Sigmoid colon (tissue), 7 donors: Measurements from ENCODE around the gene TPST2. TPM values are rescaled to one million over a fixed set of nuclear protein-coding genes. Genes with fewer than 3 reads are reported as not detected.

Source experiments
- DNase-seq: peaks from one replicate; pipeline ENCODE4 v3.0.0-alpha.2; 2019
- H3K27ac ChIP-seq, 4 donors: fragments of 200-600 bp; sonication (generic); one replicate each; pipeline ENCODE4 v1.5.1; 2016 to 2019; ENCODE audit warnings: mild to moderate bottlenecking in 1 of 4
- H3K27me3 ChIP-seq, 3 donors: fragments of 200-600 bp; sonication (generic); one replicate each; pipeline ENCODE4 v1.5.1; 2019; ENCODE audit warnings: mild to moderate bottlenecking in 1 of 3
- H3K36me3 ChIP-seq, 4 donors: fragments of 200-600 bp; sonication (generic); one replicate each; pipeline ENCODE4 v1.5.1; 2016 to 2019
- H3K4me1 ChIP-seq, 4 donors: fragments of 200-600 bp; sonication (generic); one replicate each; pipeline ENCODE4 v1.5.1; 2017 to 2019
- H3K4me3 ChIP-seq, 4 donors: fragments of 200-600 bp; sonication (generic); one replicate each; pipeline ENCODE4 v1.5.1; 2017 to 2019; ENCODE audit warnings: mild to moderate bottlenecking in 2 of 4, moderate library complexity in 1 of 4
- H3K9me3 ChIP-seq, 4 donors: fragments of 200-600 bp in 3 of 4; sonication (generic) in 3 of 4; one replicate each; pipeline versions ENCODE4 v1.5.1 to v1.6.1; 2013 to 2019
- EP300 ChIP-seq, 4 donors: sonication (generic); formaldehyde crosslinking; IDR thresholded peaks; one replicate each; pipeline ENCODE4 v1.6.1; 2017; ENCODE audit warnings: antibody characterized with exemption in 4 of 4
- POLR2A ChIP-seq, 2 donors: fragments of 450-650 bp; IDR thresholded peaks; one replicate each; pipeline ENCODE4 v1.6.1; 2016; ENCODE audit warnings: antibody characterized with exemption in 2 of 2, mild to moderate bottlenecking in 2 of 2, moderate library complexity in 2 of 2
- POLR2AphosphoS5 ChIP-seq, 4 donors: sonication (generic); formaldehyde crosslinking; IDR thresholded peaks; one replicate each; pipeline ENCODE4 v1.6.1; 2017; ENCODE audit warnings: antibody characterized with exemption in 4 of 4
- WGBS, 2 donors: extraction: QIAGEN DNeasy Blood & Tissue Kit; methylation state at CpG; one replicate each; pipeline ENCODE4 v1.1.7; 2013; 5-methylcytosine and 5-hydroxymethylcytosine counted together
- intact Hi-C: fragments of 100-400 bp; cut with DNase I; formaldehyde crosslinking; loops from one replicate; pipeline ENCODE4 v1.15.1; 2023
- polyA plus RNA-seq, 3 donors: library from polyadenylated mRNA; stranded (reverse); fragments of 200-250 nt; gene quantifications; one replicate each; pipeline ENCODE4 v1.2.3, GENCODE V29; 2013
- total RNA-seq, 4 donors: library from RNA; depleted of rRNA; stranded (reverse); fragments of >200 nt; gene quantifications; one replicate each; pipeline ENCODE4 v1.1.0, GENCODE V29; 2016
- TF ChIP-seq, protein P1 (sequence below), 4 experiments: fragments of 450-650 bp in 3 of 4; fragments of 200-600 bp in 1 of 4; IDR thresholded peaks; one replicate each; pipeline ENCODE4 v1.5.1; 2016 to 2019; ENCODE audit warnings: antibody characterized with exemption in 4 of 4, mild to moderate bottlenecking in 3 of 4, moderate library complexity in 2 of 4
- donor health status: healthy with polysubstance abuse.
- donor health status: Bipolar disorder and iron deficiency.
- donor health status: healthy.

TPST2 gene
- total and polyA plus RNA-seq, 7 donors: 5.1 to 24.3 (median 15.9) TPM

DNA sequence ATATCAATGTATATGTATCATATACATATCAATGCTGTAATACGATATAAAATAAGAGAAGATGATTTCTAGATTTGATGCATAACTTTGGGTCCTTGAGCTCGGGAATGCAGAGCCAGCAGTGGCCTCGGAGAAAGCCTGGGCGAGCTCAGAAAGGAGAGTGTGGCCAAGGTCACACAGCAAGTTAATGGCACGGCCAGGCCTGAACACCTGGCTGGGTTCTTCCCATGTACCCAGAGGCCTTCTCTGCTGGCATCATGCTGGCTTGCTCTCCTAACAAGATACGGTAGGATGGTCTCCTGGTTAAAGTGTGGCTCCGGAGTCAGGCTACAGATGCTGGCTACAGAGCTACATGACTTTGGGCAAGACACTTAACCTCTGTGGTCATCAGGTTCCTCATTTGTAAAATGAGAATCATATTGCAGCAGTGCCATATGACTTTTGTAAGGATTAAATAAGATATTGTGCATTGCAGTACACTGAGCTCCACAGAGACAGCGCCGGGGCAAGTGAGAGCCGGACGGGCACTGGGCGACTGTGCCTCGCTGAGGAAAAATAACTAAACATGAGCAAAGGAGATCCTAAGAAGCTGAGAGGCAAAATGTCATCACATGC lies 29.9 kb downstream of the TPST2 start:
- DNase-seq: no peak
- 94 to 95% methylated on average over 13 of the region's 13 CpGs for WGBS, 2 donors
- TF ChIP-seq POLR2A (IDR thresholded peaks at IDR 0.05): no peak
- no peak for TF ChIP-seq EP300 (IDR thresholded peaks at IDR 0.05)
- TF ChIP-seq, protein P1, sequence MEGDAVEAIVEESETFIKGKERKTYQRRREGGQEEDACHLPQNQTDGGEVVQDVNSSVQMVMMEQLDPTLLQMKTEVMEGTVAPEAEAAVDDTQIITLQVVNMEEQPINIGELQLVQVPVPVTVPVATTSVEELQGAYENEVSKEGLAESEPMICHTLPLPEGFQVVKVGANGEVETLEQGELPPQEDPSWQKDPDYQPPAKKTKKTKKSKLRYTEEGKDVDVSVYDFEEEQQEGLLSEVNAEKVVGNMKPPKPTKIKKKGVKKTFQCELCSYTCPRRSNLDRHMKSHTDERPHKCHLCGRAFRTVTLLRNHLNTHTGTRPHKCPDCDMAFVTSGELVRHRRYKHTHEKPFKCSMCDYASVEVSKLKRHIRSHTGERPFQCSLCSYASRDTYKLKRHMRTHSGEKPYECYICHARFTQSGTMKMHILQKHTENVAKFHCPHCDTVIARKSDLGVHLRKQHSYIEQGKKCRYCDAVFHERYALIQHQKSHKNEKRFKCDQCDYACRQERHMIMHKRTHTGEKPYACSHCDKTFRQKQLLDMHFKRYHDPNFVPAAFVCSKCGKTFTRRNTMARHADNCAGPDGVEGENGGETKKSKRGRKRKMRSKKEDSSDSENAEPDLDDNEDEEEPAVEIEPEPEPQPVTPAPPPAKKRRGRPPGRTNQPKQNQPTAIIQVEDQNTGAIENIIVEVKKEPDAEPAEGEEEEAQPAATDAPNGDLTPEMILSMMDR (IDR thresholded peaks at IDR 0.05): no peak
- TF ChIP-seq POLR2AphosphoS5 (IDR thresholded peaks at IDR 0.05): no peak
- H3K27ac ChIP-seq: no peak overlapping the region
- intact Hi-C loops: no loop called here
- H3K4me1 ChIP-seq: no peaks in the 10 kb centered on the region
- H3K27me3 ChIP-seq: no peaks in the 10 kb centered on the region
- H3K9me3 ChIP-seq: no peaks in the 10 kb centered on the region
- no peak overlapping the region for H3K4me3 ChIP-seq
- H3K36me3 ChIP-seq: no peaks in the 10 kb centered on the region

DNA sequence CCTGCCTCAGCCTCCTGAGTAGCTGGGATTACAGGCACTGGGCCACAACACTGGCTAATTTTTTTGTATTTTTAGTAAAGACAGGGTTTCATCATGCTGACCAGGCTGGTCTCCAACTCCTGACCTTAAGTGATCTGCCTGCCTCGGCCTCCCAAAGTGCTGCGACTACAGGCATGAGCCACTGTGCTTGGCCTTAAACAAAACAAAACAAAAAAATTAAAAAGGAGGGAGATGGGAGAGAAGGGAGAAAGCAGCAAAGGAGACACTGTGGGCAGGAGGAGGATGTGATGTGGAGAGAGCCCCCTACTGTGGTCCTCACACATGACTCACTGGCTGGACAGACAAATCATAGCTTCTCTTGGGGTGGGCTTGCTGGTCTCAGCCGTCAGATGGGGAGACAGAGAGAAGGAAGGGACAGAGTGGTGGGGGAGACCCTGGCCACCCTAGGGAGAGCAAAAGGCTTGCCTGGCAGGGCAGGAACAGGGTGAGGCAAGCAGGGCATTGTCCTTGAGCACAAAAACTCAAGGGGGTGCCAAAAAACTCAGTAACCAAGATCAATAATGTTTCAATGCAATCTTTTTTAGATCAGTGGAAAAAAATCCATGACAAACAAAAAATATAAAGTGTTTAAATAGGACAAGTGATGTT lies 31.6 kb downstream of the TPST2 start:
- no peaks in the 10 kb centered on the region for H3K27me3 ChIP-seq
- H3K4me3 ChIP-seq: no peak overlapping the region
- H3K36me3 ChIP-seq: no peaks in the 10 kb centered on the region
- H3K9me3 ChIP-seq: no peaks in the 10 kb centered on the region
- DNase-seq: no peak
- TF ChIP-seq, protein P1 (IDR thresholded peaks at IDR 0.05): no peak
- TF ChIP-seq POLR2AphosphoS5 (IDR thresholded peaks at IDR 0.05) (no peak), EP300 (IDR thresholded peaks at IDR 0.05) (no peak), POLR2A (IDR thresholded peaks at IDR 0.05) (no peak)
- H3K4me1 ChIP-seq: no peaks in the 10 kb centered on the region
- 92 to 94% methylated on average over 3 of the region's 3 CpGs for WGBS, 2 donors
- no peak overlapping the region for H3K27ac ChIP-seq
- intact Hi-C loops: no loop called here

DNA sequence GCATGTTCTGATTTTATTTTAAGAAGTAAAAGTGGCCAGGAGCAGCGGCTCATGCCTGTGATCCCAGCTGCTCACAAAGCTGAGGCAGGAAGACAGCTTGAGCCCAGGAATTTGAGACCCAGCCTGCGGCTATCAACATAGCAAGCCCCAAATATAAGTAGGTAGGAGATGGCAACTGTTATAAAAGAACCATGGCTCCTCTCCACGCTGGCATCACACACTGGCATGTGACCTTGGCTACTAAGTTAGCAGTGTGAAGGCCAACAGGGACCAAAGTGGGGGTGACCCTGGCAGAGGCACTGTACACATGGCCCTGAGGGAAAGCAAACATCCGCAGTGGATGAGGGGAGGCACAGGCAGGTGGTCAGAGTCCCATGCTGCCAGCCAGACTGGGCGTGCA lies 33.0 kb downstream of the TPST2 start:
- Histone ChIP-seq H3K36me3 (no peaks in the 10 kb centered on the region), H3K9me3 (no peaks in the 10 kb centered on the region), H3K27ac (no peak overlapping the region), H3K4me3 (no peak overlapping the region), H3K27me3 (no peaks in the 10 kb centered on the region), H3K4me1 (no peaks in the 10 kb centered on the region)
- DNase-seq: no peak
- 93 to 96% methylated on average over 5 of the region's 5 CpGs for WGBS, 2 donors
- TF ChIP-seq, protein P1 (IDR thresholded peaks at IDR 0.05): no peak
- no peak for TF ChIP-seq POLR2A (IDR thresholded peaks at IDR 0.05)
- TF ChIP-seq POLR2AphosphoS5 (IDR thresholded peaks at IDR 0.05): no peak
- no peak for TF ChIP-seq EP300 (IDR thresholded peaks at IDR 0.05)
- intact Hi-C loops: no loop called here

DNA sequence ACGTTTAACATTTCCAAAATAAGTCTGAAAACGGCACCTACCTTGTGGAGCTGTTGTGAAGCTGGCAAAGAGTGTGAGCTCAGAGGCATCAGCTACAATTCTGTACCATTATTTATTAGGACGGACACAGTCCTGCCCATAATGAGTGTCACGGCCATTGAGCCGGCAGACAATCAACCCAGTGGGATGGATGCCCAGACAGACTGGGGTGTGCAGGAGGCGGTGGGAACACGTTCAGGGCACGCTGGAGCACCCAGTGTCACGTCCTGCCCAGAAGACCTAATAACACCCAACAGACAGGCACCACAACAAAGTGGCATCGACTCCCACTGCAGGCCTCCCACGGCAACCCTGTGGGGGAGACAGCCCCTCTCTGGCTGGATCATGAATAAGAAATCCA lies 34.5 kb downstream of the TPST2 start:
- H3K9me3 ChIP-seq: no peaks in the 10 kb centered on the region
- H3K4me1 ChIP-seq: no peaks in the 10 kb centered on the region
- H3K27ac ChIP-seq: no peak overlapping the region
- intact Hi-C loops: no loop called here
- DNase-seq: no peak
- 94 to 95% methylated on average over 11 of the region's 11 CpGs for WGBS, 2 donors
- no peaks in the 10 kb centered on the region for H3K36me3 ChIP-seq
- TF ChIP-seq EP300 (IDR thresholded peaks at IDR 0.05): no peak
- no peak for TF ChIP-seq POLR2AphosphoS5 (IDR thresholded peaks at IDR 0.05)
- no peak for TF ChIP-seq POLR2A (IDR thresholded peaks at IDR 0.05)
- TF ChIP-seq, protein P1 (IDR thresholded peaks at IDR 0.05): no peak
- no peaks in the 10 kb centered on the region for H3K27me3 ChIP-seq
- no peak overlapping the region for H3K4me3 ChIP-seq
